Right lobe of liver (tissue), 6 donors: Measurements from ENCODE around the gene SLC2A5. TPM values are rescaled to one million over a fixed set of nuclear protein-coding genes. Genes with fewer than 3 reads are reported as not detected.

Experiments used
- ATAC-seq, 4 donors: fragments of 200-7000 bp; cut with Tn5 transposase; one replicate each; pipeline ENCODE4 v1.9.1; 2020; ENCODE audit warnings: mild to moderate bottlenecking in 4 of 4, moderate library complexity in 4 of 4
- DNase-seq, 3 donors: peaks; one replicate each; pipeline ENCODE4 v3.0.0-alpha.2; 2020
- H3K27ac ChIP-seq, 3 donors: fragments of 200-600 bp; one replicate each; pipeline ENCODE4 v1.8.0; 2022
- H3K27me3 ChIP-seq, 2 donors: fragments of 200-600 bp; one replicate each; pipeline ENCODE4 v1.8.0; 2022
- H3K36me3 ChIP-seq, 4 donors: fragments of 200-600 bp; sonication (generic) in 1 of 4; one replicate each; pipeline versions ENCODE4 v1.5.1 to v1.8.0; 2017 to 2022; ENCODE audit warnings: control low read depth in 1 of 4
- H3K4me1 ChIP-seq, 4 donors: fragments of 200-600 bp; sonication (generic) in 1 of 4; one replicate each; pipeline versions ENCODE4 v1.5.1 to v1.8.0; 2017 to 2022; ENCODE audit warnings: control low read depth in 1 of 4
- H3K4me3 ChIP-seq, 3 donors: fragments of 200-600 bp; one replicate each; pipeline ENCODE4 v1.8.0; 2022
- H3K9me3 ChIP-seq, 4 donors: fragments of 200-600 bp; sonication (generic) in 1 of 4; one replicate each; pipeline versions ENCODE4 v1.5.1 to v1.8.0; 2017 to 2022; ENCODE audit warnings: control low read depth in 1 of 4
- POLR2A ChIP-seq: fragments of 450-650 bp; IDR thresholded peaks from one replicate; pipeline ENCODE4 v1.6.1; 2017; ENCODE audit warnings: antibody characterized with exemption, mild to moderate bottlenecking
- WGBS: methylation state at CpG from one replicate; pipeline ENCODE4 v1.1.6; 2018; ENCODE audit warnings: low coverage, low lambda C conversion rate; ENCODE audit not compliant: insufficient coverage; ENCODE audit errors: missing lambda C conversion rate; 5-methylcytosine and 5-hydroxymethylcytosine counted together
- intact Hi-C, 2 donors: fragments of 100-400 bp; cut with DNase I; formaldehyde crosslinking; loops; one replicate each; pipeline versions ENCODE4 v1.11.2 to v1.14.1; 2022
- total RNA-seq, 6 experiments: library from RNA; depleted of rRNA in 2 of 6; stranded (reverse); fragments of >200 nt in 2 of 6; fragmentation: NEBNext Ultra II Directional in 3 of 6; extraction: Animal tissue kit (Norgen Biotek cat#: 25700) in 3 of 6; gene quantifications; one replicate each; pipeline versions ENCODE4 v1.1.0 to v1.2.4, GENCODE V29; 2016 to 2023
- TF ChIP-seq, protein P1 (sequence below), 4 donors: fragments of 200-600 bp in 3 of 4; fragments of 450-650 bp in 1 of 4; IDR thresholded peaks; one replicate each; pipeline versions ENCODE4 v1.5.1 to v1.8.0; 2016 to 2022; ENCODE audit warnings: antibody characterized with exemption in 4 of 4, mild to moderate bottlenecking in 2 of 4
- donor health status: DM: no; HTN: yes; CAD: no.
- donor health status: DM: no; HTN: no; CAD: no.
- donor health status: DM: no; HTN: no; CAD: no.
- donor health status: DM: no; HTN: yes; CAD: no.
- donor health status: DM: no; HTN: yes; CAD: no.

SLC2A5 gene
- total RNA-seq, 6 experiments from 2014 or later, result 0.19 to 3.5 (median 0.30) TPM

DNA sequence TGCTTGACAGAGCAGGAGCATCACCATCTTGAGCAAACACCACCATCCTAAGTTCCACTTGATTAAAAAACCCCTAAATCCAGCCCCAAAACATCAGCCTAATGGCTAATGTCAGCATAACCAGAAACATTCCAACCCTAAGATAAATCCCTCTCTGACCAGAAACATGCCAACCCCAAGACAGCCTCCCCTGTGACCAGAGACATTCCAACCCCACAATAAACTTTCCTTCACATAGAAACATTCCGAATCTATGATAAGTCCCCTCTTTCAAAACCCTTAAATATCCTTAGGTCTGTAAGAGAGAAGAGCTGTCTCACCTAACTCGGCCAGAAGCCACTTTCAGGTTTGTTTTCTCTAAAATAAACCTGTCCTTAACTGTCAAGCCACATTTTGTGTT lies 17.4 kb upstream of the SLC2A5 start:
- H3K4me3 ChIP-seq, result no peak overlapping the region
- no peaks in the 10 kb centered on the region for H3K27me3 ChIP-seq
- ATAC-seq (no peak), DNase-seq (no peak)
- 62% methylated on average over 2 of the region's 2 CpGs for WGBS
- H3K9me3 ChIP-seq, result no peaks in the 10 kb centered on the region
- peaks cover 0 to 9% (median 0%) of the 10 kb centered on the region in 4 donors for H3K4me1 ChIP-seq
- no peak overlapping the region for H3K27ac ChIP-seq
- H3K36me3 ChIP-seq, result no peaks in the 10 kb centered on the region
- TF ChIP-seq POLR2A, result no peak
- TF ChIP-seq, protein P1, sequence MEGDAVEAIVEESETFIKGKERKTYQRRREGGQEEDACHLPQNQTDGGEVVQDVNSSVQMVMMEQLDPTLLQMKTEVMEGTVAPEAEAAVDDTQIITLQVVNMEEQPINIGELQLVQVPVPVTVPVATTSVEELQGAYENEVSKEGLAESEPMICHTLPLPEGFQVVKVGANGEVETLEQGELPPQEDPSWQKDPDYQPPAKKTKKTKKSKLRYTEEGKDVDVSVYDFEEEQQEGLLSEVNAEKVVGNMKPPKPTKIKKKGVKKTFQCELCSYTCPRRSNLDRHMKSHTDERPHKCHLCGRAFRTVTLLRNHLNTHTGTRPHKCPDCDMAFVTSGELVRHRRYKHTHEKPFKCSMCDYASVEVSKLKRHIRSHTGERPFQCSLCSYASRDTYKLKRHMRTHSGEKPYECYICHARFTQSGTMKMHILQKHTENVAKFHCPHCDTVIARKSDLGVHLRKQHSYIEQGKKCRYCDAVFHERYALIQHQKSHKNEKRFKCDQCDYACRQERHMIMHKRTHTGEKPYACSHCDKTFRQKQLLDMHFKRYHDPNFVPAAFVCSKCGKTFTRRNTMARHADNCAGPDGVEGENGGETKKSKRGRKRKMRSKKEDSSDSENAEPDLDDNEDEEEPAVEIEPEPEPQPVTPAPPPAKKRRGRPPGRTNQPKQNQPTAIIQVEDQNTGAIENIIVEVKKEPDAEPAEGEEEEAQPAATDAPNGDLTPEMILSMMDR (IDR thresholded peaks at IDR 0.05), result no peak
- intact Hi-C loops, result no loop called here

DNA sequence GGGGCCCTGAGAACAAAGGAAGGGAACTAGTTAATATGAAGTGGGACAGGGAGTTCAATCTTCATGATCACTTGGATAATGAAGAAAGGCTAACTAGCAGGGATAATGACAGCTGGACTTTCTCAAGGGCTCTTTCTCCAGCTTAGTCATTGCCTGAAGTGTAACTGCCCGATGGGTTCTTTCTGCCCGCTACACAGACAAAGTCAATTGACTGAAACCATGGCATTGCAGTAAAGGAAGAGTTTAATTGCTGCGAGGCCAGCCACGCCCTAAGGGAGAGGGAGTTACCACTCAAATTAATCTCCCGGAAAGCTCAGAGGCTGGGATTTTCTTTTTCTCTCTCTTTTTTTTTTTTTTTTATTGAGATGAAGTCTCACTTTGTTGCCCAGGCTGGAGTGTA lies 16.6 kb upstream of the SLC2A5 start:
- Histone ChIP-seq H3K4me1 (peaks cover 0 to 9% (median 0%) of the 10 kb centered on the region in 4 donors), H3K36me3 (no peaks in the 10 kb centered on the region), H3K4me3 (no peak overlapping the region), H3K9me3 (no peaks in the 10 kb centered on the region), H3K27ac (no peak overlapping the region), H3K27me3 (no peaks in the 10 kb centered on the region)
- ATAC-seq (no peak), DNase-seq (no peak)
- WGBS, result 83% methylated on average over 2 of the region's 5 CpGs
- intact Hi-C loops, result no loop called here
- no peak for TF ChIP-seq POLR2A
- TF ChIP-seq, protein P1 (IDR thresholded peaks at IDR 0.05), result no peak

DNA sequence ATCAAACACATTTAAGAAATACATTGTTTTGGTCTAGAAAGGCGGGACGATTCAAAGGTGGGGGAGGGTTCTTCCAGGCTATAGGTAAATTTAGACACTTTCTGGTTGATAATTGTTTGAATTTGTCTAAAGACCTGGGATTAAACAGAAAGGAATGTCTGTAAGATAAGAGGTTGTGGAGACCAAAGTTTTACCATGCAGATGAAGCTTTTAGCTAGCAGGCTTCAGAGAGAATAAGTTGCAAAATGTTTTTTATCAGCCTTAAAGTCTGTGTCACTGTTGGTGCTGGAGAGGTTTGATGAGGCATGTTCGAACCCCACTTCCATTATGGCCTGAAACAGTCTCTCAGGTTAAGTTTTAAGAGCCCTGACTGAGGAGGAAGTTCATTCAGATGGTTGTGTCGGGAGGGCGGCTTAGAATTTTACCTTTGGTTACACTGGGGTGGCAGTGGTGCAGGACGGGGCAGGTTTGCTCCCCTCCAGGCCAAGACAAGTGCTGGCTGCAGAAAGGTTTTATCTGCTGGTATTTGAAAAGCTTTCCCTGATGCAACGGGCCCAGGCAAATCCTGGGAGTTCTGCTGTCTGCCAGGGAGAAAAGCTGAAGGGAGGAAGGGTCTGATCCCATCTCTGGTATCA lies 16.0 kb upstream of the SLC2A5 start:
- ATAC-seq, result no peak
- Histone ChIP-seq H3K4me1 (peaks cover 0 to 9% (median 0%) of the 10 kb centered on the region in 4 donors), H3K36me3 (no peaks in the 10 kb centered on the region), H3K4me3 (no peak overlapping the region), H3K9me3 (no peaks in the 10 kb centered on the region), H3K27ac (no peak overlapping the region), H3K27me3 (no peaks in the 10 kb centered on the region)
- DNase-seq, result no peak
- TF ChIP-seq, protein P1 (IDR thresholded peaks at IDR 0.05), result no peak
- TF ChIP-seq POLR2A, result no peak
- intact Hi-C loops, result no loop called here
- WGBS, result 72% methylated on average over 6 of the region's 7 CpGs

DNA sequence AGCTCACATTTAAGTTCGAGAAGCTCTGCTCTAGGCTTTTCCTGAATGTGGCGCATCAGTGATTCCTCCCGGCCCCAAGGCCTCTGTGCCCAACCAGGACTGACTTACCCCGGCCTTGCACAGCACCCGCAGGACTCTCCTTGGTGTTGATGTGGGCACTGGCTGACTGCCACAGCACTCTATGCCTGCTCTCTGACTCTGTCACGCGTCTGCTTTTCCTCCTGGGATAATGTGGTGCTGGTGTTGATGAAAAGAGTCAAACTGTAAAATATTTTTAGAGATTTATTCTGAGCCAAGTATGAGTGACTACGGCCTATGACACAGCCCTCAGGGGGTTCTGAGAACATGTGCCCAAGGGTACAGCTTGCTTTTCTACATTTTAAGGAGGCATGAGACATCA lies 15.5 kb upstream of the SLC2A5 start:
- peaks cover 0 to 9% (median 0%) of the 10 kb centered on the region in 4 donors for H3K4me1 ChIP-seq
- WGBS, result 64% methylated on average over 4 of the region's 8 CpGs
- ATAC-seq, result no peak
- intact Hi-C loops, result no loop called here
- TF ChIP-seq POLR2A, result no peak
- TF ChIP-seq, protein P1 (IDR thresholded peaks at IDR 0.05), result no peak
- no peak for DNase-seq
- no peak overlapping the region for H3K27ac ChIP-seq
- H3K9me3 ChIP-seq, result no peaks in the 10 kb centered on the region
- no peaks in the 10 kb centered on the region for H3K27me3 ChIP-seq
- no peak overlapping the region for H3K4me3 ChIP-seq
- no peaks in the 10 kb centered on the region for H3K36me3 ChIP-seq
